GM18499 (cell line): Measurements from ENCODE around the gene YY1.
"Not testable (repeated sequence)": the region's sequence is repeated elsewhere in the genome, so short reads cannot be mapped to it uniquely, and the experiment has no call there.

Experiments
- ATAC-seq: cut with Tn5 transposase; IDR thresholded peaks from one replicate; pipeline ENCODE4 v1.9.1; 2021; ENCODE audit warnings: moderate number of reproducible peaks; ENCODE audit not compliant: insufficient read depth, unreplicated experiment

The YY1 gene

GRCh38 chr14:100238419-100239210 is at the start of gene YY1:
YY1 (plus strand) TSS chr14:100239144; CDS start chr14:100239245, 101 bp downstream.
- peak; percentile 64 for ATAC-seq

- no peak for ATAC-seq
Observed at GRCh38 chr14:100190126-100190525, 48.8 kb upstream of the YY1 start.

- no peak for ATAC-seq
Observed at GRCh38 chr14:100191584-100192249, 47.2 kb upstream of the YY1 start.

- ATAC-seq, result no peak
Observed at GRCh38 chr14:100192250-100192671, 46.7 kb upstream of the YY1 start.

- ATAC-seq, result peak; percentile 97
Observed at GRCh38 chr14:100192672-100193416, 46.1 kb upstream of the YY1 start.

- no peak for ATAC-seq
Observed at GRCh38 chr14:100193417-100194357, 45.3 kb upstream of the YY1 start.

GRCh38 chr14:100199240-100199860 is 39.6 kb upstream of the YY1 start:
- ATAC-seq, result no peak

GRCh38 chr14:100200311-100200710 is 38.6 kb upstream of the YY1 start:
- no peak for ATAC-seq

- no peak for ATAC-seq
Observed at GRCh38 chr14:100201701-100202100, 37.2 kb upstream of the YY1 start.

- ATAC-seq, result no peak
Observed at GRCh38 chr14:100202712-100203111, 36.2 kb upstream of the YY1 start.

- no peak for ATAC-seq
Observed at GRCh38 chr14:100203146-100203545, 35.8 kb upstream of the YY1 start.

GRCh38 chr14:100203962-100204834 is 34.7 kb upstream of the YY1 start:
- ATAC-seq, result no peak

- ATAC-seq, result not testable (repeated sequence)
Observed at GRCh38 chr14:100204835-100205167, 34.1 kb upstream of the YY1 start.

GRCh38 chr14:100207588-100207987 is 31.4 kb upstream of the YY1 start:
- not testable (repeated sequence) for ATAC-seq

- not testable (repeated sequence) for ATAC-seq
Observed at GRCh38 chr14:100208136-100208535, 30.8 kb upstream of the YY1 start.

GRCh38 chr14:100211366-100211765 is 27.6 kb upstream of the YY1 start:
- ATAC-seq, result no peak

- no peak for ATAC-seq
Observed at GRCh38 chr14:100211893-100212292, 27.1 kb upstream of the YY1 start.

GRCh38 chr14:100212476-100213333 is 26.2 kb upstream of the YY1 start:
- ATAC-seq, result no peak
